Kidney epithelial cell (primary cell): ENCODE measurements around the gene TXNL4B. TPM values are rescaled to one million over a fixed set of nuclear protein-coding genes. Genes with fewer than 3 reads are reported as not detected.
A peak's percentile ranks its signal among the peaks of the same experiment; 100 is the strongest.

Experiments
- DNase-seq: peaks from one replicate; pipeline ENCODE4 v3.0.0-alpha.2; 2010; ENCODE audit warnings: low read depth
- H3K27me3 ChIP-seq: 2 replicates; pipeline ENCODE4 v1.6.0; 2011; ENCODE audit warnings: low read length; ENCODE audit not compliant: control insufficient read depth, insufficient read depth
- H3K36me3 ChIP-seq: 2 replicates; pipeline ENCODE4 v1.5.1; 2011; ENCODE audit warnings: low read length; ENCODE audit not compliant: control insufficient read depth, insufficient read depth
- H3K4me3 ChIP-seq: 2 replicates; pipeline ENCODE4 v1.5.1; 2011; ENCODE audit warnings: low read depth, mild to moderate bottlenecking, control low read depth, low read length
- total RNA-seq: library from RNA; depleted of rRNA; stranded (reverse); fragments of >200 nt; gene quantifications from 2 replicates; pipeline ENCODE4 v1.2.3, GENCODE V29; 2015
- TF ChIP-seq, protein P1 (sequence below): IDR thresholded peaks from 2 replicates; pipeline ENCODE4 v1.5.1; 2011; ENCODE audit warnings: mild to moderate bottlenecking, moderate library complexity, low read length, control low read depth, inconsistent platforms; ENCODE audit not compliant: insufficient read depth, poor library complexity, severe bottlenecking

The TXNL4B gene
- 9.1 and 11.7 TPM in 2 replicates for total RNA-seq

DNA sequence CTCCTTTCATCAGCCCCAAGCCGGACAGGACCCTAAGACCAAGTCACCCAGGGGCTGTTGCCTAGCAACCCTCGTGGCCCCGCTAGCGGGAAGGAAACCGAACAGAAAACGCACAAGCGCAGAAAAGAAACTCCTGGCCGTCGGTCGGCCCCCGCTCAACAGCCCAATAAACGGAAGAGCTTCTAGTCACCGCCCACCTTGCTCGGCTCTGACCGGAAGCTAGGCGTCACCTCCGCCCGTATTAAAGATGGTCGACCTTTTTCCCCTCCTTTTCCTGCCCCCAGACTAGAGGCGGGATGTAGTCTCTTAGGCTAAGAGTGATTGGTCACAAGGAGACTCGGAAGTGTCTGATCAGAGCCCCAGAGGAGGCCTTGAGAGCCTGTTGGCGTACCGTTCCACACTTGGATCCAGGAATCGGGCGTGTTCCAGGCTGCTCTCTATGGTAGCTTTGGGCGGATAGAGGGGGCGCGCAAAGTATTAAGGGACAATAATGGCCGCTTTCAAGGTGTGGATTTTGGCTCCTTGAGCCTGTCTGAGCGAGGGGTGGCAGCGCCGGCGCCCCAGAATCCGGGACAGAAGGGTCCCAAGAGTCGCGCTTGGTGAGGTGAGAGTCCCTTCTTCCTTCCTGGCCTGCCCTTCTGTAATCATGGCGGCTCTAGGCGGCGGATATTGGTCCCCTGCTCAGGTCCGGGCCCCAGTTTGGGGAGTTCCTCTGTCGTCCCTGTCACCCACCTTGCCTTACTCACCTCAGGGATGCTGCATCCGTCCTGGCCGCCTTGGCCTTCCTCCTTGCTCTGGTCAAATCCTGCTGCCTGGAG, at the start of gene TXNL4B, which contains the start of gene DHX38:
Gene TXNL4B (minus strand): TSS at position 173 of the 818 bp plus-strand sequence. CDS start 2,871 bp downstream, outside the sequence.
Gene DHX38 (plus strand): TSS at position 400 of the 818 bp plus-strand sequence. CDS start 2,311 bp downstream, outside the sequence.
- peak within 1 kb of the TSS; percentile 89 for H3K4me3 ChIP-seq
- peak; percentile 98 for DNase-seq

DNA sequence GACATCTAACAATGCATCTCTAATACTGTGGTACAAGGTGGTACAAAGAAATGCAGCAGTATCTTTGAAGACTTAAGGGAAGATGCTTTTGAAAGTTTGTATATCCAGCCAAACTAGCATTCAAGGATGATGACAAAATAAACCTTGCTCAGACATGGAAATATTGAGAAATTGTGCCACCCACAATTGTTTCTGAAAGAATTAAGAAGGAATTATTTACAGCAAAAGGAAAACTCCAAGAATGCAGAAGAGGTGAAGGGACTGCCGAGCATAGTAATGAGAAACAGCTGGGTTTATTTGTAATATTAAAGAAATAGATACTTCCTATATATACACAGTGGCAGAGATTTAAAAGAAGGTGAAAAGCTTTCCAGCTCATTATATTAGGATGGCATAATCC, 49.1 kb upstream of the TXNL4B start:
- DNase-seq = no peak
- TF ChIP-seq, protein P1, sequence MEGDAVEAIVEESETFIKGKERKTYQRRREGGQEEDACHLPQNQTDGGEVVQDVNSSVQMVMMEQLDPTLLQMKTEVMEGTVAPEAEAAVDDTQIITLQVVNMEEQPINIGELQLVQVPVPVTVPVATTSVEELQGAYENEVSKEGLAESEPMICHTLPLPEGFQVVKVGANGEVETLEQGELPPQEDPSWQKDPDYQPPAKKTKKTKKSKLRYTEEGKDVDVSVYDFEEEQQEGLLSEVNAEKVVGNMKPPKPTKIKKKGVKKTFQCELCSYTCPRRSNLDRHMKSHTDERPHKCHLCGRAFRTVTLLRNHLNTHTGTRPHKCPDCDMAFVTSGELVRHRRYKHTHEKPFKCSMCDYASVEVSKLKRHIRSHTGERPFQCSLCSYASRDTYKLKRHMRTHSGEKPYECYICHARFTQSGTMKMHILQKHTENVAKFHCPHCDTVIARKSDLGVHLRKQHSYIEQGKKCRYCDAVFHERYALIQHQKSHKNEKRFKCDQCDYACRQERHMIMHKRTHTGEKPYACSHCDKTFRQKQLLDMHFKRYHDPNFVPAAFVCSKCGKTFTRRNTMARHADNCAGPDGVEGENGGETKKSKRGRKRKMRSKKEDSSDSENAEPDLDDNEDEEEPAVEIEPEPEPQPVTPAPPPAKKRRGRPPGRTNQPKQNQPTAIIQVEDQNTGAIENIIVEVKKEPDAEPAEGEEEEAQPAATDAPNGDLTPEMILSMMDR = no peak
- no peaks in the 10 kb centered on the region for H3K36me3 ChIP-seq
- no peaks in the 10 kb centered on the region for H3K27me3 ChIP-seq
- H3K4me3 ChIP-seq = no peak overlapping the region

More for the DNA sequence above, at the start of gene TXNL4B, which contains the start of gene DHX38:
- Histone ChIP-seq H3K36me3 (no peaks in the 10 kb centered on the region), H3K27me3 (no peaks in the 10 kb centered on the region)
- TF ChIP-seq, protein P1 = no peak

GRCh38 chr16:72139908-72140307, 46.5 kb upstream of the TXNL4B start:
- DNase-seq = no peak
- H3K27me3 ChIP-seq = no peaks in the 10 kb centered on the region
- H3K36me3 ChIP-seq = no peaks in the 10 kb centered on the region
- TF ChIP-seq, protein P1 = no peak
- H3K4me3 ChIP-seq = no peak overlapping the region

GRCh38 chr16:72138064-72138572, 44.7 kb upstream of the TXNL4B start:
- Histone ChIP-seq H3K27me3 (no peaks in the 10 kb centered on the region), H3K36me3 (no peaks in the 10 kb centered on the region), H3K4me3 (no peak overlapping the region)
- no peak for DNase-seq
- TF ChIP-seq, protein P1 = no peak

- no peak for DNase-seq
- Histone ChIP-seq H3K4me3 (no peak overlapping the region), H3K27me3 (no peaks in the 10 kb centered on the region), H3K36me3 (no peaks in the 10 kb centered on the region)
- TF ChIP-seq, protein P1 = no peak
These were observed 44.1 kb upstream of the TXNL4B start for GRCh38 chr16:72137380-72138063.
